GM19468 (cell line): ENCODE data around the gene RAP1A.

Source experiments
- ATAC-seq: cut with Tn5 transposase; IDR thresholded peaks from one replicate; pipeline ENCODE4 v1.9.1; 2021; ENCODE audit warnings: mild to moderate bottlenecking, moderate library complexity, moderate number of reproducible peaks; ENCODE audit not compliant: unreplicated experiment; ENCODE audit errors: extremely low read depth

The RAP1A gene

GRCh38 chr1:111747947-111748346 is 128.4 kb downstream of the RAP1A start:
- no peak for ATAC-seq

GRCh38 chr1:111749628-111750027 is 130.0 kb downstream of the RAP1A start:
- ATAC-seq, result no peak

GRCh38 chr1:111750856-111751255 is 131.3 kb downstream of the RAP1A start:
- ATAC-seq, result no peak

GRCh38 chr1:111751906-111752575 is 132.5 kb downstream of the RAP1A start:
- ATAC-seq, result no peak

- no peak for ATAC-seq
Observed at GRCh38 chr1:111754984-111755330, 135.4 kb downstream of the RAP1A start.

- ATAC-seq, result peak; percentile 83
Observed at GRCh38 chr1:111755331-111756123, 135.9 kb downstream of the RAP1A start, which contains the start of gene DDX20. TSS of gene DDX20 (plus strand) at chr1:111755901. CDS start at chr1:111755925, 24 bp downstream.

- ATAC-seq, result no peak
Observed at GRCh38 chr1:111756124-111756513, 136.5 kb downstream of the RAP1A start.

GRCh38 chr1:111758373-111758772 is 138.8 kb downstream of the RAP1A start:
- no peak for ATAC-seq

- no peak for ATAC-seq
Observed at GRCh38 chr1:111761717-111762116, 142.1 kb downstream of the RAP1A start.

GRCh38 chr1:111762332-111762731 is 142.7 kb downstream of the RAP1A start:
- no peak for ATAC-seq
